GM12872 (cell line): ENCODE data around the gene SCAF1.

Experiments used
- CTCF ChIP-seq: IDR thresholded peaks from 3 replicates; pipeline ENCODE4 v1.5.1; 2011; ENCODE audit warnings: low read depth, mild to moderate bottlenecking, low read length, moderate library complexity; ENCODE audit not compliant: insufficient read depth

Gene SCAF1

DNA sequence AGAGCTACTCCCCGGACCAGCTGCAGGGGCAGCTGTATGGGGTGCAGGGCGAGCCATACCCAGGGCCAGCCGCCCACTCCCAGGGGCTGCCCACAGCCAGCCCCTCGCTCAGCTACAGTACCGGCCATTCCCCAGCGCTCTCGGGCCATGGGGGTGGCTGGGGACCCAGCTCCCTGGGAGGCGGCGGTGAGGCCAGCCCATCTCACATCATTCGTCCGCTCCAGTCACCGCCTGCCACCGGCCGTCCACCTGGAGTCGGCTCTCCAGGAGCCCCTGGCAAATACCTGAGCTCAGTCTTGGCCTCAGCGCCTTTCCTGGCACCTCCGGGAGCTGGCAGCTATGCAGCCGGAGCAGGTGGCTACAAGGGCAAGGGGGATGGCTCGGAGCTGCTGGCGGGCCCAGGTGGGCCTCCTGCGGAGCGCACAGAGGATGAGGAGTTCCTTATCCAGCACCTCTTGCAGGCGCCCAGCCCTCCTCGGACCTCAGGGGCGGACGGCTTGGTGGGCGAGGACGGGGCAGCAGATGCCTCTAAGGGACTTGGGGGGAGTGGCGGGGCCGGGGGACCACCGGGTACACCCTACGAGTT, 46.1 kb upstream of the SCAF1 start:
- TF ChIP-seq CTCF = no peak

DNA sequence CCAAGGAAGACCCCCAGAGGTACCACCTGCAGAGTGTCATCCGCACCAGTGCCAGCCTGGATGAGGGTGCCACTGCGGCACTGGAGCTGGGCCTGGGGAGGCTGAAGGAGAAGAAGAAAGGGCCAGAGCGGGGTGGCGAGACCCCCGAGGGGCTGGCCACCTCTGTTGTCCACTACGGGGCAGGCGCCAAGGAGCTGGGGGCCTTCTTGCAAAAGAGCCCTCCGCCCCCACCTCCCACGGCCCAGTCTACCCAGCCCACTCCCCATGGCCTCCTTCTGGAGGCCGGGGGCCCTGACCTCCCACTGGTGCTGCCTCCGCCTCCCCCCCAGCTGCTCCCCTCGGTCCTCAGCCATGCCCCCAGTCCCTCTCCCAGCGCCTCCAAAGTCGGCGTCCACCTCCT, 45.6 kb upstream of the SCAF1 start:
- TF ChIP-seq CTCF = no peak

DNA sequence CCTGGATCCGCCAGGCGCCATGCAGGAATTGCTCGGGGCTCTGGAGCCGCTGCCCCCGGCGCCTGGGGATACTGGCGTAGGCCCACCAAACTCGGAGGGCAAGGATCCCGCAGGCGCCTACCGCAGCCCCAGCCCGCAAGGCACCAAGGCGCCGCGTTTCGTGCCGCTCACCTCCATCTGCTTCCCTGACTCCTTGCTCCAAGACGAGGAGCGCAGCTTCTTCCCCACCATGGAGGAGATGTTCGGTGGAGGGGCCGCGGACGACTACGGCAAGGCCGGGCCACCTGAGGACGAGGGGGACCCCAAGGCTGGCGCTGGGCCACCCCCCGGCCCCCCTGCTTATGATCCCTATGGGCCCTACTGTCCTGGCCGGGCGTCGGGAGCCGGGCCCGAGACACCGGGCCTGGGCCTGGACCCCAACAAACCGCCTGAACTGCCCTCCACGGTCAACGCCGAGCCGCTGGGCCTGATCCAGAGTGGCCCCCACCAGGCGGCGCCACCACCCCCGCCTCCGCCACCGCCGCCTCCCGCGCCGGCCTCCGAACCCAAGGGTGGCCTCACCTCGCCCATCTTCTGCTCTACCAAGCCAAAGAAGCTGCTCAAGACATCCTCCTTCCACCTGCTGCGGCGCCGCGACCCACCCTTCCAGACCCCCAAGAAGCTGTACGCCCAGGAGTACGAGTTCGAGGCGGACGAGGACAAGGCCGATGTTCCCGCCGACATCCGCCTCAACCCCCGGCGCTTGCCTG, 44.9 kb upstream of the SCAF1 start:
- TF ChIP-seq CTCF = no peak

GRCh38 chr19:49597703-49597974, 44.4 kb upstream of the SCAF1 start:
- no peak for TF ChIP-seq CTCF

DNA sequence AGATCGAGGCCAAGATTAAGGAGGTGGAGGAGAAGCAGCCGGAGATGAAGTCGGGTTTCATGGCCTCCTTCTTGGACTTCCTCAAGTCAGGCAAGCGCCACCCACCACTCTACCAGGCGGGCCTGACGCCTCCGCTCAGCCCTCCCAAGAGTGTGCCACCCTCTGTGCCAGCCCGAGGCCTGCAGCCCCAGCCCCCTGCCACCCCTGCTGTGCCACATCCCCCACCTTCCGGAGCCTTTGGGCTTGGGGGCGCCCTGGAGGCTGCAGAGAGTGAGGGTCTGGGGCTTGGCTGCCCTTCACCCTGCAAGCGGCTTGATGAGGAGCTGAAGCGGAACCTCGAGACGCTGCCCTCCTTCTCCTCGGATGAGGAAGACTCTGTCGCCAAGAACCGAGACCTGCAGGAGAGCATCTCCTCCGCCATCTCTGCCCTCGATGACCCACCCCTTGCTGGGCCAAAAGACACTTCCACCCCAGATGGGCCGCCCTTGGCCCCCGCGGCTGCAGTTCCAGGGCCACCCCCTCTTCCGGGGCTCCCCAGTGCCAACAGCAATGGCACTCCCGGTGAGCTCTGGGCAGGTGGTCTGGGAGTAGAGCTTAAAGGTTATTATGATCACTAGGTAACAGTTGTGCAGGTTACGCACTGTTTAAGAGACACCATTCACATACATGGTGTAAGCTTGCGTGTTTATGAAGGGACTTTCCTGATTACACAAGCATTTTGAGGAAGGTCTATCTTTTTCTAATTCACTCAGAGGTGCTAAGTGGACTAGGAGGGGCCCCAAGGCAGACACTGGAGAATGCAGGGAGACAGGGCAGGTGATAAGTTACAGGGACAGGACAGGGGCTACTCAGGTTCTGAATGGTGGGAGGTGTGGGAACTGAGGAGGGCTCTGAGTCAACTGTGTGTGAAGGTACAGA, 42.4 kb upstream of the SCAF1 start:
- no peak for TF ChIP-seq CTCF

- TF ChIP-seq CTCF = no peak
Observed at GRCh38 chr19:49601482-49602038, 40.4 kb upstream of the SCAF1 start.

GRCh38 chr19:49602806-49603205, 39.2 kb upstream of the SCAF1 start:
- TF ChIP-seq CTCF = no peak
